ENCODE results near the gene CDYL.

CDYL gene

GRCh38 chr6:4788482-4788881 lies 12.3 kb downstream of the CDYL start:
- 71% methylated on average over 6 of the region's 6 CpGs for WGBS
- H3K27ac ChIP-seq (ENCODE audit: low read depth, low read length) = no peak overlapping the region

GRCh38 chr6:4788953-4789584 lies 12.9 kb downstream of the CDYL start:
- 79% methylated on average over 16 of the region's 16 CpGs for WGBS
- H3K27ac ChIP-seq (ENCODE audit: low read depth, low read length) = no peak overlapping the region
- H3K4me3 ChIP-seq (ENCODE audit: low read length) = no peak overlapping the region
- peaks cover 38% of the 10 kb centered on the region for H3K4me1 ChIP-seq (ENCODE audit: insufficient read depth, low read length)
- H3K36me3 ChIP-seq (ENCODE audit: insufficient read depth, low read length) = no peaks in the 10 kb centered on the region
- H3K9me3 ChIP-seq (ENCODE audit: insufficient read depth, low read depth, low read length) = no peaks in the 10 kb centered on the region
- no peak overlapping the region for H3K9ac ChIP-seq (ENCODE audit: low read depth, low read length)
- peaks cover 37% of the 10 kb centered on the region for H3K27me3 ChIP-seq (ENCODE audit: insufficient read depth, low read length)

More at GRCh38 chr6:4788482-4788881, 12.3 kb downstream of the CDYL start:
- H3K36me3 ChIP-seq (ENCODE audit: insufficient read depth, low read length) = no peaks in the 10 kb centered on the region
- peaks cover 43% of the 10 kb centered on the region for H3K27me3 ChIP-seq (ENCODE audit: insufficient read depth, low read length)
- H3K4me1 ChIP-seq (ENCODE audit: insufficient read depth, low read length) = peaks cover 33% of the 10 kb centered on the region
- no peak overlapping the region for H3K4me3 ChIP-seq (ENCODE audit: low read length)
- no peaks in the 10 kb centered on the region for H3K9me3 ChIP-seq (ENCODE audit: insufficient read depth, low read depth, low read length)
- no peak overlapping the region for H3K9ac ChIP-seq (ENCODE audit: low read depth, low read length)

DNA sequence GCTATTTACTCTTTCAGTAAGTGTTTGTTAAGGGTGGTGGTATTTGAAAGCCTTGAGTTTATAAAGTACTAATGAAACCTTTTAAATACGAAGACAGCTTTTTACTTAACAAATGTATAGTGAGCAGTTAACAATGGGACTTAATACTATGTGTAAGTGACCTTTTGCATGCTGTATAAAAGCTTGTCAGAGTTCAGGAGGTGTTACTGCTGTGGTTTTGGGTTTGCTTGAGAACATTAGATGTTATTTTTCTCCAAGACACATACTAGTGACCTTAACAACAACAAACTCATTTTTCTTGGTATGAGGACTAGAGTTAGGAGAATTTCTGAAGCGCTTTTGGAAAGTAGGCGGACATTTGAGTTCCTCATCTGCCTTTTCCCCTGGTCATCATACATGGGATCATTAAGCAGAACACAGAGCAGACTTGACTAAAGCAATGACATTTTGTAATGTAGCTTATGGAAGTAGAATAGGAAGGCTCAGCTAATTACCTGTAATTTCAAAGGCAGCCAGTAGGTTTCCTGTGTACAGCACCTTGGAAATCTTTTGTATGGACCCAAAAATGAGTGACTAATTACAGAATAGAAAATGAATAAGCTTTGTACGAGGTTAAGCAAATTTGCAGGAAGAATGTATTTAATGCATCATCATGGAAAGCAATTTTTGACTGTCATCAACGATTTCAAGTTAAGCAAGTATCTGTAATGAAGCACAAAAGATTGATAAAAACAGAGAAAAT lies 14.1 kb downstream of the CDYL start:
- Histone ChIP-seq H3K9ac (ENCODE audit: low read depth, low read length) (no peak overlapping the region), H3K4me3 (ENCODE audit: low read length) (no peak overlapping the region), H3K27ac (ENCODE audit: low read depth, low read length) (no peak overlapping the region), H3K27me3 (ENCODE audit: insufficient read depth, low read length) (peaks cover 24% of the 10 kb centered on the region), H3K4me1 (ENCODE audit: insufficient read depth, low read length) (peaks cover 44% of the 10 kb centered on the region), H3K9me3 (ENCODE audit: insufficient read depth, low read depth, low read length) (no peaks in the 10 kb centered on the region), H3K36me3 (ENCODE audit: insufficient read depth, low read length) (no peaks in the 10 kb centered on the region)
- WGBS = 90% methylated on average over 3 of the region's 5 CpGs

- 55% methylated on average over 15 of the region's 15 CpGs for WGBS
Observed at GRCh38 chr6:4794140-4794707, 18.0 kb downstream of the CDYL start.

DNA sequence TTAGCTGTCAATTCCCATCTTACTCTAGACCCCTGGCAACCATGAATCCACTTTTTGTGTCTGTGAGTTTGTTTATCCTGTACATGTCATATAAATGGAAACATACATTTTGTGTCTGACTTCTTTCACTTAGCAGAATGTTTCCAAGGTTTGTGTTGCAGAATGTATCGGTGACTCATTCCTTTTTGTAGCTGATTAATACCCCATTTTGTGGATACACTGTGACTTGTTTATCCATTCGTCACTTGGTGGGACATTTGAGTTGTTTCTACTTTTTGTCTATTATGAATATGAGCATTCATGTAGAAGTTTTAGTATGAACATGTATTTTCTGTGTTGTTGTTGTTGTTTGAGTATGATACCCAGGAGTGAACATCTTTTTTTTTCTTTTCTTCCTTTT lies 21.4 kb downstream of the CDYL start:
- Histone ChIP-seq H3K9me3 (ENCODE audit: insufficient read depth, low read depth, low read length) (no peaks in the 10 kb centered on the region), H3K27ac (ENCODE audit: low read depth, low read length) (no peak overlapping the region), H3K4me3 (ENCODE audit: low read length) (no peak overlapping the region), H3K27me3 (ENCODE audit: insufficient read depth, low read length) (no peaks in the 10 kb centered on the region), H3K36me3 (ENCODE audit: insufficient read depth, low read length) (no peaks in the 10 kb centered on the region), H3K9ac (ENCODE audit: low read depth, low read length) (no peak overlapping the region), H3K4me1 (ENCODE audit: insufficient read depth, low read length) (peaks cover 21% of the 10 kb centered on the region)
- WGBS = 92% methylated on average over 2 of the region's 2 CpGs

More at GRCh38 chr6:4794140-4794707, 18.0 kb downstream of the CDYL start:
- Histone ChIP-seq H3K4me1 (ENCODE audit: insufficient read depth, low read length) (peaks cover 20% of the 10 kb centered on the region), H3K27ac (ENCODE audit: low read depth, low read length) (no peak overlapping the region), H3K9me3 (ENCODE audit: insufficient read depth, low read depth, low read length) (no peaks in the 10 kb centered on the region), H3K9ac (ENCODE audit: low read depth, low read length) (no peak overlapping the region), H3K27me3 (ENCODE audit: insufficient read depth, low read length) (no peaks in the 10 kb centered on the region), H3K4me3 (ENCODE audit: low read length) (no peak overlapping the region), H3K36me3 (ENCODE audit: insufficient read depth, low read length) (no peaks in the 10 kb centered on the region)

DNA sequence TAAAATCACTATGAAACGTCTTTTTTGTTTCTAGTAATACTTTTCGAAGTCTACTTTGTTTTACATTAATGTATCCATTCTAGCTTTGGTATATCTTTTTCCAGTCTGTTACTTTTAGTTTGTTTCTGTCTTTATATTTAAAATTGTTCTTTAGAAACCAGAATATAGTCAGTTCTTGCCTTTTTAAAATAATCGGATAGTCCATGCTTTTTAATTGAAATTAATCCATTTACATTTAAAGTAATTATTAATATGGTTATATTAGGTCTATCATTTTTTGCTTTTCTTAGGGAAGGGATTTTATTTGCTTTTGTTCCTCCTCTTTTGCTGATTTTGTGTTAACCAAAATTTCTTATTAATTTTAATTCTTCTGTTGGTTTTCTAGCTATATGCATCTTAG lies 23.7 kb downstream of the CDYL start:
- no CpG with 5 or more reads among the region's 3 CpGs for WGBS
- Histone ChIP-seq H3K4me1 (ENCODE audit: insufficient read depth, low read length) (peaks cover 24% of the 10 kb centered on the region), H3K9me3 (ENCODE audit: insufficient read depth, low read depth, low read length) (no peaks in the 10 kb centered on the region)

DNA sequence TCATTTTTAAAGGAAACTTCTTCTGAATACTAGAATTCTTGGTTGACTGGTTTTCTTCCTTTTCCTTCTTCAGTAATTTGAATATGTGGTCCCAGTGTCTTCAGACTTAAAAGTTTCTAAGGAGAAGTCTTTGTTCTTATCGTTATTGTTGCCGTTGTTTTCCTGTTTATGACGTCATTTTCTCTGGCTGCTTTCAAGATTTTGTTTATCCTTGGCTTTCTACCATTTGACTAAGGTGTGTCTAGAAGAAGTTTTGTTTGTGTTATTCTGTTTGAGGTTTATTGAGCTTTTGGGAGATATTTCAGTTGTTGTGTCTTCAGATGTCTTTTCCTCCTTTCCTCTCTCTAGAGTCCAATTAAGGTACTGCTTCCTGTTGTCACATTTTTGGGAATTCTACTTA lies 24.5 kb downstream of the CDYL start:
- Histone ChIP-seq H3K36me3 (ENCODE audit: insufficient read depth, low read length) (no peaks in the 10 kb centered on the region), H3K4me1 (ENCODE audit: insufficient read depth, low read length) (peaks cover 25% of the 10 kb centered on the region), H3K27me3 (ENCODE audit: insufficient read depth, low read length) (no peaks in the 10 kb centered on the region), H3K9me3 (ENCODE audit: insufficient read depth, low read depth, low read length) (no peaks in the 10 kb centered on the region), H3K9ac (ENCODE audit: low read depth, low read length) (no peak overlapping the region), H3K27ac (ENCODE audit: low read depth, low read length) (no peak overlapping the region), H3K4me3 (ENCODE audit: low read length) (no peak overlapping the region)
- 79% methylated on average over 3 of the region's 3 CpGs for WGBS

More for the DNA sequence above, 23.7 kb downstream of the CDYL start:
- H3K27ac ChIP-seq (ENCODE audit: low read depth, low read length) = no peak overlapping the region
- no peak overlapping the region for H3K9ac ChIP-seq (ENCODE audit: low read depth, low read length)
- H3K36me3 ChIP-seq (ENCODE audit: insufficient read depth, low read length) = no peaks in the 10 kb centered on the region
- no peak overlapping the region for H3K4me3 ChIP-seq (ENCODE audit: low read length)
- H3K27me3 ChIP-seq (ENCODE audit: insufficient read depth, low read length) = no peaks in the 10 kb centered on the region

DNA sequence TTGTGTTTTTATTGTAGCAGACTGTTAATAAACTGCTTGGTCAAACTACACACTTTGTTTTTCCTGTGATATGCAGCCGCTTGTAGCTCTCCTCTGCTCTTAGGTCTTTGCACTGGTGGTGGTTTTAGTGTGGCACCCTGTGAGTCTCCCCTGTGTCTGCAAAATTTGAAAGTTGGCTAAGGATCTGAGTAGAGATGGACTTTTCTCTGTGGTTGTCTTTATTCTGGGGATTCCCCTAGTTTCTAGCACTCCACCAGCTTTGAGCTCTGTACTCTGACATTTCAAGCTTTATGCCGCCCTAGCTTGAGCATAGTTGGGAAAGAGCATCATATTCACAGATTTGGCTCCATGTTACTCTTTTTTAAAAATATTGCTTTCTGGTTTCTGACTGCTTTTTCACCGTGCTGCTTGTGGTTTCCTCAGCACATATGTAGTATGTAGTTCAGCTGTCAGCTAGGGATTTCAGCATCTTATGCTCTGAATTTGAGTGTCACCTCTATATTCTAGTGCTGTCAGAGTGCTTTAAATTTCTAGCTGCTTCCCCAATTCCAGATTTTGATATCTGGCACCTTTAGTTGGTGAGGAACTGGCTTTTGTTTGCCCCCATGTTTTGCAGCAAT lies 25.4 kb downstream of the CDYL start:
- H3K27me3 ChIP-seq (ENCODE audit: insufficient read depth, low read length) = no peaks in the 10 kb centered on the region
- no peak overlapping the region for H3K27ac ChIP-seq (ENCODE audit: low read depth, low read length)
- peaks cover 33% of the 10 kb centered on the region for H3K4me1 ChIP-seq (ENCODE audit: insufficient read depth, low read length)
- 94% methylated on average over 3 of the region's 3 CpGs for WGBS
- H3K9ac ChIP-seq (ENCODE audit: low read depth, low read length) = no peak overlapping the region
- H3K4me3 ChIP-seq (ENCODE audit: low read length) = no peak overlapping the region
- no peaks in the 10 kb centered on the region for H3K36me3 ChIP-seq (ENCODE audit: insufficient read depth, low read length)
- no peaks in the 10 kb centered on the region for H3K9me3 ChIP-seq (ENCODE audit: insufficient read depth, low read depth, low read length)

DNA sequence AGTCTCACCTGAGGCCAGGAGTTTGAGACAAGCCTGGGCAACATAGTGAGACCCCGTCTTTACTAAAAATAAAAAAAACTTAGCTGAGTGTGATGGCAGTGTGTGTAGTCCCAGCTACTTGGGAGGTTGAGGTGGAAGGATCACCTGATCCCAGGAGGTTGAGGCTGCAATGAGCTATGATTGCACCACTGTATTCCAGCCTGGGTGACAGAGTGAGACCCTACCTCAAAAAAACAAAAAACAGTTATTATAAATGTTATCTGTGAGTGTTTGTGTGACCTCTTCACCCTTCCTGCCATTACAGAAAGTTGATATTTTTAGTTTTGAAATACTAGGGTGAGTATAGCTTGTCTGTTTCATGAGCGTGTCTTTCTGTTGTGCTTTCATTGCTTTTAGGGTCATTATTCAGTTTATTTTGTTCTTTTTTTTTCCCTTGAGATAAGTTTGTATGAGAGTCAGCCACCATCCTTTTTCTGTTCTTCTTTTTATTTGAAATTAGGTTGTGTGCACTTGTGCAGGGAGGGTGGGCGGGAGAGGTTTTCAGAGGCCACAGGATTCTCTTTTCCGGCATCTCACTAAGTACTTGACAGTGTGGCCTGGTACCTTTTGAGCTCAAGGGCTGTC lies 26.2 kb downstream of the CDYL start:
- Histone ChIP-seq H3K9ac (ENCODE audit: low read depth, low read length) (no peak overlapping the region), H3K4me1 (ENCODE audit: insufficient read depth, low read length) (peaks cover 33% of the 10 kb centered on the region), H3K4me3 (ENCODE audit: low read length) (no peak overlapping the region), H3K27ac (ENCODE audit: low read depth, low read length) (no peak overlapping the region), H3K27me3 (ENCODE audit: insufficient read depth, low read length) (no peaks in the 10 kb centered on the region), H3K36me3 (ENCODE audit: insufficient read depth, low read length) (no peaks in the 10 kb centered on the region), H3K9me3 (ENCODE audit: insufficient read depth, low read depth, low read length) (no peaks in the 10 kb centered on the region)
- 94% methylated on average over 4 of the region's 4 CpGs for WGBS

DNA sequence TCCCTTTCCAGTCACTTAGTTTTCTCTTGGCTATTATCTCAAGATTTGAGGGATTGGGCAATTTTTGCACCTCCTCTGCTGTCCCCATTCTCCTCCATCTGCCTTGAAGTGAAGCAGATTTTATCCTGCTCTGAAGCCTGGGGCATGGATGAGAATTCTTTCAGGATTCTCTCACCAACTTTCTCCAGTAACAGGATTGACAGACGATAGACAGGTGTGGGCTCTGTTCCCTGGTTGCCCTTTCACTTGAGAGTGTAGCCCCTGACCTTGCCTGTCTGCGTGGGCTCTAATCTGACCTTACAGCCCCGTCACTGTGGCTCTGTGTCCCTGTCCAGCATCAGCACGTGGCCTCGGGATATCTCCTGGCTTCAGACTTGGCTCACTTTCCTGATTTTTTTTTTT lies 27.1 kb downstream of the CDYL start:
- Histone ChIP-seq H3K27me3 (ENCODE audit: insufficient read depth, low read length) (no peaks in the 10 kb centered on the region), H3K9ac (ENCODE audit: low read depth, low read length) (no peak overlapping the region), H3K4me1 (ENCODE audit: insufficient read depth, low read length) (peaks cover 33% of the 10 kb centered on the region), H3K4me3 (ENCODE audit: low read length) (no peak overlapping the region), H3K9me3 (ENCODE audit: insufficient read depth, low read depth, low read length) (no peaks in the 10 kb centered on the region), H3K36me3 (ENCODE audit: insufficient read depth, low read length) (no peaks in the 10 kb centered on the region), H3K27ac (ENCODE audit: low read depth, low read length) (no peak overlapping the region)
- WGBS = 81% methylated on average over 5 of the region's 5 CpGs

GRCh38 chr6:4804095-4804494 lies 27.9 kb downstream of the CDYL start:
- no peaks in the 10 kb centered on the region for H3K27me3 ChIP-seq (ENCODE audit: insufficient read depth, low read length)
- H3K9ac ChIP-seq (ENCODE audit: low read depth, low read length) = no peak overlapping the region
- no peaks in the 10 kb centered on the region for H3K9me3 ChIP-seq (ENCODE audit: insufficient read depth, low read depth, low read length)
- H3K4me3 ChIP-seq (ENCODE audit: low read length) = no peak overlapping the region
- WGBS = 78% methylated on average over 6 of the region's 6 CpGs
- H3K36me3 ChIP-seq (ENCODE audit: insufficient read depth, low read length) = no peaks in the 10 kb centered on the region
- no peak overlapping the region for H3K27ac ChIP-seq (ENCODE audit: low read depth, low read length)
- peaks cover 33% of the 10 kb centered on the region for H3K4me1 ChIP-seq (ENCODE audit: insufficient read depth, low read length)

All from HUES64 (cell line).